ENCODE data around the gene SORBS1.

DNA sequence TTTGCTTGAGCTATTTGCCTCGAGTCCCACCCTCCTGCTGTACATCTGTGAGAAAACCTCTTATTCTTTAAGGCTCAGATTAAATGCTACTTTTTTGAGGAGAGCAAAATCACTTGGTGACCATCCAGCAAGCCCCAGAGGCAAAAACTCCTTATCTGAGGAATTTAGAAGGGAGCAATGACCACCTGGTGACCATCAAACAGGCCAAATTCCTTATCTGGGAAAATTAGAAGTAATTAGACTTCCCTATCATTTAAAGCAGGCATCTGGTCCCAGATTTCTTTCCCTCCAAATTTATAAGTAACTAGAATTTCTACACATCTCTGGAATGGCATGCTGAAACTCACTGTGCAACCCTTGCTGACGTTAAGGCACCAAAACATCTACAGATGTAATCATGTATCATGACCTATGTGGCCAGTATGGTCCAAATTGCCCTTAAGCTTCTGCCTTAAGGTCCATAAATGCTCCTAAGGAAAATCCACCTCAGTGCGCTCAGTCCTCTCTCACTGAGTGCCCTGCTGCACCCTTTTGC, 229.5 kb downstream of the SORBS1 start:
- TF ChIP-seq CEBPB (IDR thresholded peaks at IDR 0.05) (no peak), YY1 (IDR thresholded peaks at IDR 0.05; ENCODE audit: low read depth) (no peak), EP300 (IDR thresholded peaks at IDR 0.05; ENCODE audit: borderline replicate concordance) (no peak), RAD21 (IDR thresholded peaks at IDR 0.05; ENCODE audit: low read depth) (no peak), FOXM1 (IDR thresholded peaks at IDR 0.05; ENCODE audit: borderline replicate concordance, low read depth) (no peak), TAF1 (IDR thresholded peaks at IDR 0.05; ENCODE audit: low read depth) (no peak), TEAD4 (IDR thresholded peaks at IDR 0.05) (no peak)
- TF ChIP-seq, protein P1, sequence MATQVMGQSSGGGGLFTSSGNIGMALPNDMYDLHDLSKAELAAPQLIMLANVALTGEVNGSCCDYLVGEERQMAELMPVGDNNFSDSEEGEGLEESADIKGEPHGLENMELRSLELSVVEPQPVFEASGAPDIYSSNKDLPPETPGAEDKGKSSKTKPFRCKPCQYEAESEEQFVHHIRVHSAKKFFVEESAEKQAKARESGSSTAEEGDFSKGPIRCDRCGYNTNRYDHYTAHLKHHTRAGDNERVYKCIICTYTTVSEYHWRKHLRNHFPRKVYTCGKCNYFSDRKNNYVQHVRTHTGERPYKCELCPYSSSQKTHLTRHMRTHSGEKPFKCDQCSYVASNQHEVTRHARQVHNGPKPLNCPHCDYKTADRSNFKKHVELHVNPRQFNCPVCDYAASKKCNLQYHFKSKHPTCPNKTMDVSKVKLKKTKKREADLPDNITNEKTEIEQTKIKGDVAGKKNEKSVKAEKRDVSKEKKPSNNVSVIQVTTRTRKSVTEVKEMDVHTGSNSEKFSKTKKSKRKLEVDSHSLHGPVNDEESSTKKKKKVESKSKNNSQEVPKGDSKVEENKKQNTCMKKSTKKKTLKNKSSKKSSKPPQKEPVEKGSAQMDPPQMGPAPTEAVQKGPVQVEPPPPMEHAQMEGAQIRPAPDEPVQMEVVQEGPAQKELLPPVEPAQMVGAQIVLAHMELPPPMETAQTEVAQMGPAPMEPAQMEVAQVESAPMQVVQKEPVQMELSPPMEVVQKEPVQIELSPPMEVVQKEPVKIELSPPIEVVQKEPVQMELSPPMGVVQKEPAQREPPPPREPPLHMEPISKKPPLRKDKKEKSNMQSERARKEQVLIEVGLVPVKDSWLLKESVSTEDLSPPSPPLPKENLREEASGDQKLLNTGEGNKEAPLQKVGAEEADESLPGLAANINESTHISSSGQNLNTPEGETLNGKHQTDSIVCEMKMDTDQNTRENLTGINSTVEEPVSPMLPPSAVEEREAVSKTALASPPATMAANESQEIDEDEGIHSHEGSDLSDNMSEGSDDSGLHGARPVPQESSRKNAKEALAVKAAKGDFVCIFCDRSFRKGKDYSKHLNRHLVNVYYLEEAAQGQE (IDR thresholded peaks at IDR 0.05; ENCODE audit: low read depth), result no peak
- TF ChIP-seq, protein P2, sequence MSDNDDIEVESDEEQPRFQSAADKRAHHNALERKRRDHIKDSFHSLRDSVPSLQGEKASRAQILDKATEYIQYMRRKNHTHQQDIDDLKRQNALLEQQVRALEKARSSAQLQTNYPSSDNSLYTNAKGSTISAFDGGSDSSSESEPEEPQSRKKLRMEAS (IDR thresholded peaks at IDR 0.05), result no peak

Measured in Ishikawa (cell line).